ENCODE data around the gene ANKRD33B.
"Not testable (repeated sequence)": the region's sequence is repeated elsewhere in the genome, so short reads cannot be mapped to it uniquely, and the experiment has no call there.

Gene ANKRD33B

DNA sequence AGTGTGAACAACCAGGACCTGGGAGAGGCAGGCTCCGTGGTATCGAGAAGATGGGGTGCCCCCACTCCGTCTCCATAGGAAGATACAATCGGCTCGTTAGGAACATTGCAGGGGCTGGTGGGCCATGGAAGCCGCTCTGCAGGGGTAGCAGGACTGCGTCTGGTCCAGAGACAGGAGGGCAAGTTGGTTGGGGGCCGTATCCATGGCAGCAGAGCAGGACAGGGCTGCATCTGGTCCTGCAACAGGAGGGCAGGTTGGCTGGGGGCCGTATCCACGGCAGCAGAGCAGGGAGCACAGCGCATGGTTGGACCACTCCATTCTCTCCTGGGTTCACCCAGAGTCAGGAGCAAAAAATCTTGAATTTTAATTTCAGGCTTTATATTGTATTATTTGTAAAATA is 98.2 kb downstream of the ANKRD33B start:
- H3K4me3 ChIP-seq (ENCODE audit: low read length), result no peak overlapping the region
- no peaks in the 10 kb centered on the region for H3K9me2 ChIP-seq (replicated peaks; ENCODE audit: insufficient read depth, low read length)
- DNase-seq, result no peak
- H3K4me1 ChIP-seq (ENCODE audit: low read length), result no peaks in the 10 kb centered on the region
- H3K79me2 ChIP-seq (ENCODE audit: low read length), result no peaks in the 10 kb centered on the region
- no peak overlapping the region for H3K4me2 ChIP-seq (ENCODE audit: low read depth, low read length)
- TF ChIP-seq EZH2 (optimal IDR thresholded peaks at IDR 0.05; ENCODE audit: low read depth, low read length), result no peak
- TF ChIP-seq, protein P1, sequence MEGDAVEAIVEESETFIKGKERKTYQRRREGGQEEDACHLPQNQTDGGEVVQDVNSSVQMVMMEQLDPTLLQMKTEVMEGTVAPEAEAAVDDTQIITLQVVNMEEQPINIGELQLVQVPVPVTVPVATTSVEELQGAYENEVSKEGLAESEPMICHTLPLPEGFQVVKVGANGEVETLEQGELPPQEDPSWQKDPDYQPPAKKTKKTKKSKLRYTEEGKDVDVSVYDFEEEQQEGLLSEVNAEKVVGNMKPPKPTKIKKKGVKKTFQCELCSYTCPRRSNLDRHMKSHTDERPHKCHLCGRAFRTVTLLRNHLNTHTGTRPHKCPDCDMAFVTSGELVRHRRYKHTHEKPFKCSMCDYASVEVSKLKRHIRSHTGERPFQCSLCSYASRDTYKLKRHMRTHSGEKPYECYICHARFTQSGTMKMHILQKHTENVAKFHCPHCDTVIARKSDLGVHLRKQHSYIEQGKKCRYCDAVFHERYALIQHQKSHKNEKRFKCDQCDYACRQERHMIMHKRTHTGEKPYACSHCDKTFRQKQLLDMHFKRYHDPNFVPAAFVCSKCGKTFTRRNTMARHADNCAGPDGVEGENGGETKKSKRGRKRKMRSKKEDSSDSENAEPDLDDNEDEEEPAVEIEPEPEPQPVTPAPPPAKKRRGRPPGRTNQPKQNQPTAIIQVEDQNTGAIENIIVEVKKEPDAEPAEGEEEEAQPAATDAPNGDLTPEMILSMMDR (IDR thresholded peaks at IDR 0.05; ENCODE audit: low read length), result no peak
- no peak for TF ChIP-seq EZH2phosphoT487 (IDR thresholded peaks at IDR 0.05; ENCODE audit: low read length)
- H3K9me3 ChIP-seq (replicated peaks; ENCODE audit: insufficient read depth, low read length), result no peaks in the 10 kb centered on the region
- H4K20me1 ChIP-seq (ENCODE audit: insufficient read depth, low read length), result no peaks in the 10 kb centered on the region
- no peak overlapping the region for H3K27ac ChIP-seq (ENCODE audit: low read length)
- no peaks in the 10 kb centered on the region for H3K36me3 ChIP-seq (replicated peaks; ENCODE audit: insufficient read depth, low read length)
- no peak overlapping the region for H2AFZ ChIP-seq (ENCODE audit: low read length)
- no peaks in the 10 kb centered on the region for H3K27me3 ChIP-seq (replicated peaks; ENCODE audit: insufficient read depth, low read length)
- no peaks in the 10 kb centered on the region for H3F3A ChIP-seq (ENCODE audit: insufficient read depth, low read length)
- H3K9ac ChIP-seq (ENCODE audit: low read length), result no peak overlapping the region

DNA sequence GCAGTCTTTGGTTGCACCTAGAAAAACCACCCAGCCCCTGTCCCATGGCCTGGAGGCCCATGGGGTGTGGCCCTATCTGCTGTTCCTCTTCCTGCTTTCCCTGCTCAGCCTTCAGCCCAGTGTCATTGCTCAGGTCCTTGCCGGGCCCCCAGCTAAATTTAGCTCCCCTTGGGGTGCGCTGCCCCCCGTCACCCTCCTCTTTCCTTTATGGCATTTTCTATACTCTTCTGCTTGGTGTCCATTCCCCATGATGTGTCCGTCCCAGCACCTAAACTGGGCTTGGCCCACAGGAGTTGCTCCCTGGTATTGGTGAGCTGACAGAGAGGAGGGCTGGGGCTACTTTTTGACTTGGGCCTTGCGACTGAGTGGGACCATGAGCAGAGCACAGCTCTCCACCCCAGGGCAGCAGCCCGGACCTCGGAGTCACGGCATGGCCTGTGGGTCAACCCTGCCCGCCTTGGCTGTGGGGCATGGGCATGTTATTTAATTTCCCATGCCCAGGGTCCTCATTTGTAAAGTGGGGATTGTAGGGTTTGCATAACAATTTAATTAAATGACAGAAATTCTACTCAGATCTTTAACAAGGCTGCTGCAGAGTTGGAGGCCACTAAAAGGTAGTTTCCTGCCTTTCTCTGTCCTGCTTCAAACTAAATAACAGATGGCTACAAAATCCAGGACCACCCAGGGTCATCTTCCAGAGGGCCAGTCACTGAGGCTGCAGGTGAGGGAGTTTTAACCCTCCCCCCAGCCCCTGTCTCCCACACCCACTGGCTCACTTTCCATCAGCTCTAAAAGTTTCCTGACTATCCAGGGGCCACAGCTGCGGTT is 99.0 kb downstream of the ANKRD33B start:
- Histone ChIP-seq H3K4me1 (ENCODE audit: low read length) (no peaks in the 10 kb centered on the region), H2AFZ (ENCODE audit: low read length) (no peak overlapping the region), H3K27ac (ENCODE audit: low read length) (no peak overlapping the region), H4K20me1 (ENCODE audit: insufficient read depth, low read length) (no peaks in the 10 kb centered on the region), H3K79me2 (ENCODE audit: low read length) (no peaks in the 10 kb centered on the region), H3K27me3 (replicated peaks; ENCODE audit: insufficient read depth, low read length) (no peaks in the 10 kb centered on the region), H3K9ac (ENCODE audit: low read length) (no peak overlapping the region), H3K4me3 (ENCODE audit: low read length) (no peak overlapping the region), H3K9me3 (replicated peaks; ENCODE audit: insufficient read depth, low read length) (no peaks in the 10 kb centered on the region), H3K36me3 (replicated peaks; ENCODE audit: insufficient read depth, low read length) (no peaks in the 10 kb centered on the region), H3K4me2 (ENCODE audit: low read depth, low read length) (no peak overlapping the region), H3F3A (ENCODE audit: insufficient read depth, low read length) (no peaks in the 10 kb centered on the region), H3K9me2 (replicated peaks; ENCODE audit: insufficient read depth, low read length) (no peaks in the 10 kb centered on the region)
- no peak for TF ChIP-seq EZH2phosphoT487 (IDR thresholded peaks at IDR 0.05; ENCODE audit: low read length)
- TF ChIP-seq EZH2 (optimal IDR thresholded peaks at IDR 0.05; ENCODE audit: low read depth, low read length), result no peak
- TF ChIP-seq, protein P1 (IDR thresholded peaks at IDR 0.05; ENCODE audit: low read length), result no peak
- DNase-seq, result no peak

DNA sequence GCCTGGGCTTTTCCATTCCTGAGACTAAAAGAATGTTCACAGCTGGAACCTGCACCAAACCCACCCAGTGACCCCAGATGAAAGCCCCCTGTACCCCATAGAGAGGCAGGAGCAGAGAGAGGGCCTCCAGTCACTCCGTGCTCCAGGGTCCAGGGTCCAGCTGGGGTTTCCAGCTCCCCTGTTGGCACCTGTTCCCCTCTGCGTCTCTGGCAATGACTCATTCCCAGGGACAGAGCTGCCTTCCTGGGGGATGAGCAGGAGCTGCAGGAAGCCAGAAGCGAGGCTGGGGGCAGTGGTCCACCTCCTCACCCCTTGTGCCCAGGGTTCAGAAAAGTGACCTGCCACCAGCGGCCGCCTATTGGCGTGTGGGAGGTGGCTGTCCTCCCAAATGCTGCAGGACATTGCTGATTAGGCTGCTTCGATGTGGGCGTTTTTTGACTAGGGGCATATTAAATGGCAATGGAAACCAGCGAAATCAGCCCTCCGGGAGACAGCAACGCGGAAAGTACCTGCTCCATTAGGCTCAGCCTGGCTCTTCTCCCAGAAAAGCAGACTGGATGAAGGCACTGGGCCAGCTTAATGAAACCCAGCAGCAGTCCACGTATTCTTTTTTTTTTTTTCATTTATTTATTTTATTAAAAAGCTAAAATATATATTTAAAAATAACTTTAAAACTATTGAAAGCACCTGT is 99.8 kb downstream of the ANKRD33B start:
- Histone ChIP-seq H3K9me3 (replicated peaks; ENCODE audit: insufficient read depth, low read length) (no peaks in the 10 kb centered on the region), H3K36me3 (replicated peaks; ENCODE audit: insufficient read depth, low read length) (no peaks in the 10 kb centered on the region), H3K9me2 (replicated peaks; ENCODE audit: insufficient read depth, low read length) (no peaks in the 10 kb centered on the region), H3K9ac (ENCODE audit: low read length) (no peak overlapping the region), H3K27ac (ENCODE audit: low read length) (no peak overlapping the region), H3K27me3 (replicated peaks; ENCODE audit: insufficient read depth, low read length) (no peaks in the 10 kb centered on the region), H3F3A (ENCODE audit: insufficient read depth, low read length) (no peaks in the 10 kb centered on the region), H3K79me2 (ENCODE audit: low read length) (no peaks in the 10 kb centered on the region), H3K4me2 (ENCODE audit: low read depth, low read length) (no peak overlapping the region), H4K20me1 (ENCODE audit: insufficient read depth, low read length) (no peaks in the 10 kb centered on the region), H3K4me3 (ENCODE audit: low read length) (no peak overlapping the region), H3K4me1 (ENCODE audit: low read length) (no peaks in the 10 kb centered on the region), H2AFZ (ENCODE audit: low read length) (no peak overlapping the region)
- no peak for DNase-seq
- TF ChIP-seq EZH2phosphoT487 (IDR thresholded peaks at IDR 0.05; ENCODE audit: low read length), result no peak
- TF ChIP-seq EZH2 (optimal IDR thresholded peaks at IDR 0.05; ENCODE audit: low read depth, low read length), result no peak
- TF ChIP-seq, protein P1 (IDR thresholded peaks at IDR 0.05; ENCODE audit: low read length), result no peak

DNA sequence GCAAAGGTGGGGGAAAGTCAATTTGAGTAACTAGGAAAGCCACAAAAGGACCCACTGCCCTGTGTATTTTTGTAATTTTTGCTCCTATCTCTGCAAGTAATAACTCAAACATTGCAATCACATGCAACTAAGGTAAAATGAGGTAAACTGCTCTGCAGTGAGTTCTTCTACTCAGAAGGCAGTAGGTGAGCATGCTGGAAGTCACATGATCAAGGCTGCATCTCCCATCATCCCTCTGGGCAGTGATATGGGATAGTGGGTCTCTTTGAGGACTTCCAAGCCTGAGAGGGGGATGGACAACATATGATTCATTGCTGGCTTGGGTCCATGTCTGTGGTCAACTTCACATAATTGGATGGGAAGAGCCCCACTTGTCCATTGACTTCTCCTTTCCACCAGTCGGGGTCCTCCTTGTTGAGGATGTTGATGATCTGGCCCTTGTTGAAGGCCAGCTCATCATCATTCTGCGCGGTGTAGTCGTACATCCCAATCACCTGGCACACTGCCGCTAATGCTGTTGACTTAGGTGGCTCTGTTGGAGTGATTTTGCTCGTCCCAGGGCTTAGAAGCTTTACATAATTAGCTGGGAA is 100.4 kb downstream of the ANKRD33B start:
- H3K4me2 ChIP-seq (ENCODE audit: low read depth, low read length); H3K9me2 ChIP-seq (replicated peaks; ENCODE audit: insufficient read depth, low read length); H3K9ac ChIP-seq (ENCODE audit: low read length); DNase-seq; H3K4me3 ChIP-seq (ENCODE audit: low read length); H3K4me1 ChIP-seq (ENCODE audit: low read length); H3K36me3 ChIP-seq (replicated peaks; ENCODE audit: insufficient read depth, low read length); H4K20me1 ChIP-seq (ENCODE audit: insufficient read depth, low read length); H3K27ac ChIP-seq (ENCODE audit: low read length); H3F3A ChIP-seq (ENCODE audit: insufficient read depth, low read length); H3K79me2 ChIP-seq (ENCODE audit: low read length); H3K27me3 ChIP-seq (replicated peaks; ENCODE audit: insufficient read depth, low read length); H3K9me3 ChIP-seq (replicated peaks; ENCODE audit: insufficient read depth, low read length); H2AFZ ChIP-seq (ENCODE audit: low read length): not testable (repeated sequence)

Measured in MM.1S (cell line).